OCI-LY7 (cell line): ENCODE results near the gene LSM11. TPM values are rescaled to one million over a fixed set of nuclear protein-coding genes. Genes with fewer than 3 reads are reported as not detected.
A peak's percentile ranks its signal among the peaks of the same experiment; 100 is the strongest.

Experiments
- BruUV-seq: library from RNA; stranded (reverse); fragments of 400-500 nt; replicated peaks from 2 replicates; lab custom pipeline; 2021; lab: Mats Ljungman, UMichigan
- CTCF ChIA-PET: fragments of 300-600 bp; sonication (Branson Sonifier 250); formaldehyde crosslinking; loops from one replicate; lab custom pipeline; 2022; ENCODE audit warnings: antibody characterized with exemption; ENCODE audit not compliant: unreplicated experiment; lab: Charles Lee
- POLR2A ChIA-PET: fragments of 300-600 bp; sonication (Branson Sonifier 250); formaldehyde crosslinking; loops from one replicate; lab custom pipeline; 2022; ENCODE audit warnings: antibody characterized with exemption; lab: Charles Lee
- DNase-seq: peaks from one replicate; pipeline ENCODE4 v3.0.0-alpha.2; 2015; ENCODE audit warnings: low spot score
- H2AFZ ChIP-seq: fragments of 200-600 bp; sonication (generic), shearing (Covaris generic); 2 replicates; pipeline ENCODE4 v1.6.1; 2014; ENCODE audit warnings: mild to moderate bottlenecking, antibody characterized with exemption, low read length, moderate library complexity
- H3K27ac ChIP-seq: fragments of 200-600 bp; sonication (generic); 2 replicates; pipeline ENCODE4 v1.5.1; 2014; ENCODE audit warnings: mixed run types, low read depth, mild to moderate bottlenecking, moderate library complexity, low read length, inconsistent platforms; ENCODE audit not compliant: poor library complexity, severe bottlenecking
- H3K36me3 ChIP-seq: fragments of 200-600 bp; sonication (generic); 2 replicates; pipeline ENCODE4 v1.6.1; 2014; ENCODE audit warnings: mild to moderate bottlenecking, antibody characterized with exemption, low read length, moderate library complexity, mixed read lengths; ENCODE audit not compliant: insufficient read depth
- H3K4me1 ChIP-seq: fragments of 200-600 bp; sonication (generic); 2 replicates; pipeline ENCODE4 v1.5.1; 2014; ENCODE audit warnings: mild to moderate bottlenecking, low read length; ENCODE audit not compliant: insufficient read depth, poor library complexity, severe bottlenecking
- H3K4me2 ChIP-seq: fragments of 200-600 bp; sonication (generic); 2 replicates; pipeline ENCODE4 v1.6.1; 2014; ENCODE audit warnings: mild to moderate bottlenecking, low read length
- H3K4me3 ChIP-seq: fragments of 200-600 bp; sonication (generic); 2 replicates; pipeline ENCODE4 v1.5.1; 2014; ENCODE audit warnings: mild to moderate bottlenecking, low read depth, low read length; ENCODE audit not compliant: poor library complexity, severe bottlenecking
- H3K79me2 ChIP-seq: fragments of 200-600 bp; sonication (generic); 2 replicates; pipeline ENCODE4 v1.6.1; 2016; ENCODE audit warnings: low read depth, mild to moderate bottlenecking, low read length, moderate library complexity, mixed read lengths; ENCODE audit not compliant: insufficient read depth
- H3K9me2 ChIP-seq: fragments of 200-600 bp; sonication (generic); 2 replicates; pipeline ENCODE4 v1.6.1; 2016; ENCODE audit warnings: mild to moderate bottlenecking, low read length, mixed read lengths; ENCODE audit not compliant: insufficient read depth
- H3K9me3 ChIP-seq: fragments of 200-600 bp; sonication (generic); 2 replicates; pipeline ENCODE4 v1.6.1; 2014; ENCODE audit warnings: mild to moderate bottlenecking, mixed run types, low read length, mixed read lengths
- H4K20me1 ChIP-seq: fragments of 200-600 bp; sonication (generic); 2 replicates; pipeline ENCODE4 v1.6.1; 2014; ENCODE audit warnings: mild to moderate bottlenecking, antibody characterized with exemption, low read length, moderate library complexity, mixed read lengths; ENCODE audit not compliant: insufficient read depth
- CTCF ChIP-seq: fragments of 200-600 bp; sonication (generic); conservative IDR thresholded peaks from 2 replicates; pipeline ENCODE4 v1.5.1; 2014; ENCODE audit warnings: mild to moderate bottlenecking, antibody characterized with exemption, low read length, moderate library complexity, mixed read lengths
- EZH2phosphoT487 ChIP-seq: fragments of 200-600 bp; sonication (generic); IDR thresholded peaks from 2 replicates; pipeline ENCODE4 v1.6.1; 2018; ENCODE audit warnings: low read depth, borderline replicate concordance, mild to moderate bottlenecking, mixed run types, antibody characterized with exemption, low read length, moderate library complexity, mixed read lengths
- intact Hi-C: fragments of 100-400 bp; cut with micrococcal nuclease; formaldehyde crosslinking; loops from one replicate; pipeline ENCODE4 v1.10.0; 2022; ENCODE audit not compliant: unreplicated experiment
- total RNA-seq, 2 experiments: library from RNA; depleted of rRNA in 1 of 2; stranded (reverse); fragments of >200 nt in 1 of 2; shearing (Covaris generic) in 1 of 2; gene quantifications; 2 replicates each; pipeline ENCODE4 v1.2.3, GENCODE V29; 2014 to 2022

LSM11 gene
- total RNA-seq, 2 experiments from 2014 or later: 7.5 to 10.9 TPM

- Histone ChIP-seq H3K9me2 (no peaks in the 10 kb centered on the region), H3K79me2 (no peaks in the 10 kb centered on the region), H4K20me1 (peaks cover 6% of the 10 kb centered on the region; the same call in 1 of the 2 replicates), H3K4me2 (peak overlapping the region; percentile 83), H3K36me3 (peaks cover 6% of the 10 kb centered on the region), H3K9me3 (no peaks in the 10 kb centered on the region), H2AFZ (peak overlapping the region; percentile 71; the same call in 1 of the 2 replicates), H3K4me1 (peaks cover 22% of the 10 kb centered on the region), H3K27ac (no peak overlapping the region), H3K4me3 (peak overlapping the region; percentile 98)
- no peak for DNase-seq
- no peak for TF ChIP-seq CTCF
- no peak for TF ChIP-seq EZH2phosphoT487
- intact Hi-C loops: no loop called here
- CTCF ChIA-PET: interaction anchor here (1.0 kb wide), 1 partner anchor 27 kb away, joined by 3 read pairs; no protein-coding TSS in a partner anchor
- BruUV-seq: no TSS peak
- POLR2A ChIA-PET: interaction anchor here (0.7 to 5.0 kb wide), 4 partner anchors 10 to 472 kb away, joined by 3 to 31 read pairs (median 6); partner anchors contain the start of gene THG1L
Observed at GRCh38 chr5:157745041-157745456, 1.5 kb downstream of the LSM11 start.

GRCh38 chr5:157747173-157747740 lies 3.7 kb downstream of the LSM11 start:
- Histone ChIP-seq H2AFZ (no peak overlapping the region), H3K4me3 (no peak overlapping the region), H3K4me1 (peaks cover 18% of the 10 kb centered on the region), H3K79me2 (no peaks in the 10 kb centered on the region), H3K9me3 (no peaks in the 10 kb centered on the region), H3K4me2 (no peak overlapping the region), H4K20me1 (peaks cover 6% of the 10 kb centered on the region; the same call in 1 of the 2 replicates), H3K27ac (no peak overlapping the region), H3K36me3 (peaks cover 9% of the 10 kb centered on the region; the same call in 1 of the 2 replicates), H3K9me2 (no peaks in the 10 kb centered on the region)
- ChIA-PET CTCF (no interaction called here), POLR2A (interaction anchor here (1.3 kb wide), 1 partner anchor 16 kb away, joined by 10 read pairs; the partner anchor contains the start of gene THG1L)
- TF ChIP-seq CTCF: no peak
- no peak for TF ChIP-seq EZH2phosphoT487
- intact Hi-C loops: no loop called here
- no TSS peak for BruUV-seq
- DNase-seq: no peak
